HG03342 (cell line): ENCODE data around the gene PTPRK.
"Not testable (repeated sequence)": the region's sequence is repeated elsewhere in the genome, so short reads cannot be mapped to it uniquely, and the experiment has no call there.

Experiments used
- ATAC-seq: cut with Tn5 transposase; IDR thresholded peaks from one replicate; pipeline ENCODE4 v1.9.1; 2021; ENCODE audit warnings: mild to moderate bottlenecking, moderate library complexity; ENCODE audit not compliant: unreplicated experiment

The PTPRK gene

GRCh38 chr6:128491610-128492206 is 28.7 kb downstream of the PTPRK start:
- ATAC-seq: peak; percentile 82

GRCh38 chr6:128491100-128491581 is 29.3 kb downstream of the PTPRK start:
- ATAC-seq: no peak

- no peak for ATAC-seq
Measured at GRCh38 chr6:128487746-128488145, 32.7 kb downstream of the PTPRK start.

- no peak for ATAC-seq
Measured at GRCh38 chr6:128487055-128487454, 33.3 kb downstream of the PTPRK start.

- not testable (repeated sequence) for ATAC-seq
Measured at GRCh38 chr6:128486580-128486979, 33.8 kb downstream of the PTPRK start.

GRCh38 chr6:128483472-128484135 is 36.8 kb downstream of the PTPRK start:
- no peak for ATAC-seq

GRCh38 chr6:128482642-128483041 is 37.8 kb downstream of the PTPRK start:
- ATAC-seq: no peak

GRCh38 chr6:128479991-128480390 is 40.4 kb downstream of the PTPRK start:
- no peak for ATAC-seq

- no peak for ATAC-seq
Measured at GRCh38 chr6:128479048-128479666, 41.2 kb downstream of the PTPRK start.

GRCh38 chr6:128478230-128479047 is 42.0 kb downstream of the PTPRK start:
- ATAC-seq: no peak

- ATAC-seq: no peak
Measured at GRCh38 chr6:128474933-128475332, 45.5 kb downstream of the PTPRK start.

- ATAC-seq: no peak
Measured at GRCh38 chr6:128474481-128474880, 45.9 kb downstream of the PTPRK start.

- ATAC-seq: no peak
Measured at GRCh38 chr6:128471907-128472306, 48.5 kb downstream of the PTPRK start.

- no peak for ATAC-seq
Measured at GRCh38 chr6:128465368-128466343, 54.7 kb downstream of the PTPRK start.

- ATAC-seq: no peak
Measured at GRCh38 chr6:128464790-128465189, 55.6 kb downstream of the PTPRK start.

- no peak for ATAC-seq
Measured at GRCh38 chr6:128463942-128464341, 56.5 kb downstream of the PTPRK start.

- ATAC-seq: no peak
Measured at GRCh38 chr6:128461501-128461900, 58.9 kb downstream of the PTPRK start.

GRCh38 chr6:128456510-128457230 is 63.7 kb downstream of the PTPRK start:
- ATAC-seq: no peak

- ATAC-seq: no peak
Measured at GRCh38 chr6:128455959-128456358, 64.4 kb downstream of the PTPRK start.
